Measurements from ENCODE around the gene RGS9. TPM values are rescaled to one million over a fixed set of nuclear protein-coding genes. Genes with fewer than 3 reads are reported as not detected.

Gene RGS9
- total and polyA plus RNA-seq, 2 experiments from 2014 or later: 12.8 to 29.6 TPM

GRCh38 chr17:65123757-65124675 is 13.2 kb upstream of the RGS9 start:
- Histone ChIP-seq H3K79me2 (replicated peaks; ENCODE audit: insufficient read depth) (no peaks in the 10 kb centered on the region), H2AFZ (peak overlapping the region; percentile 74; the same call in 1 of the 2 replicates), H3K4me1 (ENCODE audit: insufficient read depth) (peaks cover 15% of the 10 kb centered on the region; the same call in 1 of the 2 replicates), H3K9me2 (ENCODE audit: insufficient read depth) (peaks cover 4% of the 10 kb centered on the region; the same call in 1 of the 2 replicates), H3K4me2 (peak overlapping the region; percentile 70), H3K27ac (ENCODE audit: low read depth) (no peak overlapping the region), H3K36me3 (ENCODE audit: insufficient read depth) (no peaks in the 10 kb centered on the region), H4K20me1 (replicated peaks; ENCODE audit: insufficient read depth) (no peaks in the 10 kb centered on the region), H3F3A (replicated peaks; ENCODE audit: low read depth) (no peaks in the 10 kb centered on the region), H3K27me3 (ENCODE audit: insufficient read depth) (0 out of 2 replicates have a peak, but pooled peaks cover 4% of the 10 kb centered on the region), H3K4me3 (peak overlapping the region; percentile 63)
- Mint-ChIP-seq H3K9me3 (no peaks in the 10 kb centered on the region), H3K27ac (no peak overlapping the region), H3K36me3 (ENCODE audit: low read depth) (no peaks in the 10 kb centered on the region), H3K4me3 (peak overlapping the region; percentile 74), H3K27me3 (ENCODE audit: insufficient read depth, low read depth, poor library complexity) (peaks cover 6% of the 10 kb centered on the region), H3K4me1 (peaks cover 7% of the 10 kb centered on the region)
- TF ChIP-seq EZH2phosphoT487 (IDR thresholded peaks at IDR 0.05; ENCODE audit: unreplicated experiment) (no peak), ZNF114 (CRISPR knock-in tag; IDR thresholded peaks at IDR 0.05) (no peak), CTCF (conservative IDR thresholded peaks at IDR 0.05; ENCODE audit: low read depth in 2 of 2) (no peak), EZH2 (IDR thresholded peaks at IDR 0.05; ENCODE audit: low read depth, unreplicated experiment) (no peak), STAT1 (IDR thresholded peaks at IDR 0.05; ENCODE audit: unreplicated experiment) (no peak), ZNF331 (CRISPR knock-in tag; IDR thresholded peaks at IDR 0.05; ENCODE audit: low read depth) (no peak), ETS1 (IDR thresholded peaks at IDR 0.05) (no peak)
- DNase-seq (ENCODE audit: low spot score) (peak; percentile 38), ATAC-seq (peak; percentile 59)

GRCh38 chr17:65130832-65131231 is 6.3 kb upstream of the RGS9 start:
- Mint-ChIP-seq H3K27ac (no peak overlapping the region), H3K4me3 (no peak overlapping the region), H3K36me3 (ENCODE audit: low read depth) (no peaks in the 10 kb centered on the region), H3K4me1 (no peaks in the 10 kb centered on the region), H3K9me3 (no peaks in the 10 kb centered on the region), H3K27me3 (ENCODE audit: insufficient read depth, low read depth, poor library complexity) (peaks cover 3% of the 10 kb centered on the region)
- H3K4me1 ChIP-seq (ENCODE audit: insufficient read depth): no peaks in the 10 kb centered on the region
- no peaks in the 10 kb centered on the region for H4K20me1 ChIP-seq (replicated peaks; ENCODE audit: insufficient read depth)
- H3K79me2 ChIP-seq (replicated peaks; ENCODE audit: insufficient read depth): no peaks in the 10 kb centered on the region
- ATAC-seq: no peak
- H3K36me3 ChIP-seq (ENCODE audit: insufficient read depth): no peaks in the 10 kb centered on the region
- H3K9me2 ChIP-seq (ENCODE audit: insufficient read depth): no peaks in the 10 kb centered on the region
- no peak for DNase-seq (ENCODE audit: low spot score)
- no peak overlapping the region for H3K4me3 ChIP-seq
- H3K27ac ChIP-seq (ENCODE audit: low read depth): no peak overlapping the region
- no peak overlapping the region for H2AFZ ChIP-seq
- no peak overlapping the region for H3K4me2 ChIP-seq
- H3F3A ChIP-seq (replicated peaks; ENCODE audit: low read depth): no peaks in the 10 kb centered on the region
- no peaks in the 10 kb centered on the region for H3K27me3 ChIP-seq (ENCODE audit: insufficient read depth)
- TF ChIP-seq EZH2 (IDR thresholded peaks at IDR 0.05; ENCODE audit: low read depth, unreplicated experiment) (no peak), EZH2phosphoT487 (IDR thresholded peaks at IDR 0.05; ENCODE audit: unreplicated experiment) (no peak), ZNF331 (CRISPR knock-in tag; IDR thresholded peaks at IDR 0.05; ENCODE audit: low read depth) (no peak), JUNB (IDR thresholded peaks at IDR 0.05; ENCODE audit: unreplicated experiment) (no peak), ZNF114 (CRISPR knock-in tag; IDR thresholded peaks at IDR 0.05) (no peak), NANOG (IDR thresholded peaks at IDR 0.05; ENCODE audit: borderline replicate concordance) (no peak), REST (IDR thresholded peaks at IDR 0.05; ENCODE audit: unreplicated experiment) (no peak)
